Activated T-helper 2 cell treated with anti-CD3 and anti-CD28 coated beads, Interferon-gamma antibody, Interleukin-2, Interleukin-4, amounts not matched to agents 10 μg/mL and 5 μg/mL and 100 μg/mL, durations not matched to agents 14 hours and 24 hours and 36 hours (primary cell): ENCODE measurements around the gene TDRD9. TPM values are rescaled to one million over a fixed set of nuclear protein-coding genes. Genes with fewer than 3 reads are reported as not detected.

Source experiments
- DNase-seq: peaks from one replicate; pipeline ENCODE4 v3.0.0; 2021; ENCODE audit warnings: low spot score
- H3K27ac Mint-ChIP-seq: one replicate; pipeline ENCODE4 v1.8.0; 2021; ENCODE audit warnings: mixed read lengths
- H3K27me3 Mint-ChIP-seq: one replicate; pipeline ENCODE4 v1.8.0; 2021; ENCODE audit warnings: low read depth, mixed read lengths
- H3K36me3 Mint-ChIP-seq: one replicate; pipeline ENCODE4 v1.8.0; 2021; ENCODE audit warnings: low read depth, mixed read lengths
- H3K4me1 Mint-ChIP-seq: one replicate; pipeline ENCODE4 v1.8.0; 2021; ENCODE audit warnings: low read depth, mixed read lengths
- H3K4me3 Mint-ChIP-seq: one replicate; pipeline ENCODE4 v1.8.0; 2021; ENCODE audit warnings: low read depth, mild to moderate bottlenecking, moderate library complexity, mixed read lengths
- H3K9me3 Mint-ChIP-seq: one replicate; pipeline ENCODE4 v1.8.0; 2021; ENCODE audit warnings: mixed read lengths
- intact Hi-C: fragments of 100-400 bp; cut with micrococcal nuclease; formaldehyde crosslinking; loops from one replicate; pipeline ENCODE4 v1.15.1; 2023
- total RNA-seq: library from RNA; stranded (reverse); gene quantifications from 2 replicates; pipeline ENCODE4 v1.2.3, GENCODE V29; 2022

The TDRD9 gene
- total RNA-seq, 1 donor from 2014 or later = not detected

DNA sequence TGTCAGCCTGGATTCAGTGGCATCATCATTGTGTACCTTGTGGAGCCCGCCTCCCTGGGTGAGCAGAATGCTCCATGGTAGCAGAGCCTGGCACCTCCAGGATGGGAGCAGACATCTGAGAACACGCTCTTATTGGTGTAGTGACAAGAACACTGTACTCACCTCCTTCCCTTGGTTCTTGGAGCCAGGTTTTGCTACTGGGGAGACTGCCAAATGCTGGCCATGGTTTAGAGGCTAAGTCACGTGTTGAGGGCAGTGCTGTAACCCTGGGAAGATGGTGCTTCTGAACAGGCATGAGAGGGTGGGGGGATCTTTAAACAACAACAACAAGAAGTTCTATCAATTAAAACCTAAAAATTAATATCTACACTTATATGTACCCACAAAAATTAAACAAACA lies 109.6 kb downstream of the TDRD9 start:
- Mint-ChIP-seq H3K9me3 (no peaks in the 10 kb centered on the region), H3K36me3 (no peaks in the 10 kb centered on the region), H3K27ac (no peak overlapping the region), H3K4me1 (no peaks in the 10 kb centered on the region), H3K4me3 (no peak overlapping the region), H3K27me3 (no peaks in the 10 kb centered on the region)
- DNase-seq = no peak
- intact Hi-C loops = no loop called here

DNA sequence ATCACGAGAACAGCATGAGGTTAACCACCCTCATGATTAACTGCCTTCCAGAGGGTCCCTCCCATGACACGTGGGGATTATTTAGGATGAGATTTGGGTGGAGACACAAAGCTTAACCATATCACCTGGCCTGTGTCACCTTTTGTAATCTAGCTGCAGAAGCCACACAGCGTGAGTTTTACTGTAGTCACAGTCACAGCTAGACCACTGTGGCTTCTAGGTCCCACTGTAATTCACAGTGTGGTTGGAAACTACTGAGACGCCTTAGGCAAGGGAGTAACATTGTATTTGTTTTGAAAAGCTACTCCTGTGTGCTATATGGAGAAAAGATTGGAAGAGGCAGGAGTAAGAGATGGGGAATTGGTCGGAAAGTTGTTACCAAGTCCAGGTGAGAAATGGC lies 111.0 kb downstream of the TDRD9 start:
- DNase-seq = no peak
- H3K9me3 Mint-ChIP-seq = no peaks in the 10 kb centered on the region
- H3K27me3 Mint-ChIP-seq = no peaks in the 10 kb centered on the region
- H3K4me1 Mint-ChIP-seq = no peaks in the 10 kb centered on the region
- H3K36me3 Mint-ChIP-seq = no peaks in the 10 kb centered on the region
- intact Hi-C loops = no loop called here
- H3K27ac Mint-ChIP-seq = no peak overlapping the region
- no peak overlapping the region for H3K4me3 Mint-ChIP-seq

DNA sequence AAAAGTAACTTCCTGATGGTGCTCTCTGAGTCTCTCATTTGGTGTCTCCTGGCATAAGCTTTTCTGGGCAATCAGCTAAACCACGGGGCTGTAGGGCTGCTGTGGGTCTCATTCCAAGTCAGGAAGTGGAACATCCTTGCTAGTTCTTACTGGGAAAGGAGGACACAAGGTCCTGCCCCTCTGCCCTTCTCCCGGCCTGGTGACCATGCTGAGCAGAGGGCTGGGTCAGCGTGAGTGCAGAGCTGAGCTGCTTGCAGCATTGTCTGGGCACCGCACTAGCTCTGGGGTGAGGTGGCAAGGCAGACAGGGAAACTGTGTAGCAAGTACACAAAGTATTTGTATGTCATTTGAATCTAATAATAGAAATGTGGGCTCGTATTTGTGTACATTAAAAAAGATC lies 112.3 kb downstream of the TDRD9 start:
- H3K27ac Mint-ChIP-seq = no peak overlapping the region
- no peaks in the 10 kb centered on the region for H3K4me1 Mint-ChIP-seq
- intact Hi-C loops = no loop called here
- no peak overlapping the region for H3K4me3 Mint-ChIP-seq
- no peaks in the 10 kb centered on the region for H3K36me3 Mint-ChIP-seq
- H3K9me3 Mint-ChIP-seq = no peaks in the 10 kb centered on the region
- no peaks in the 10 kb centered on the region for H3K27me3 Mint-ChIP-seq
- DNase-seq = no peak

DNA sequence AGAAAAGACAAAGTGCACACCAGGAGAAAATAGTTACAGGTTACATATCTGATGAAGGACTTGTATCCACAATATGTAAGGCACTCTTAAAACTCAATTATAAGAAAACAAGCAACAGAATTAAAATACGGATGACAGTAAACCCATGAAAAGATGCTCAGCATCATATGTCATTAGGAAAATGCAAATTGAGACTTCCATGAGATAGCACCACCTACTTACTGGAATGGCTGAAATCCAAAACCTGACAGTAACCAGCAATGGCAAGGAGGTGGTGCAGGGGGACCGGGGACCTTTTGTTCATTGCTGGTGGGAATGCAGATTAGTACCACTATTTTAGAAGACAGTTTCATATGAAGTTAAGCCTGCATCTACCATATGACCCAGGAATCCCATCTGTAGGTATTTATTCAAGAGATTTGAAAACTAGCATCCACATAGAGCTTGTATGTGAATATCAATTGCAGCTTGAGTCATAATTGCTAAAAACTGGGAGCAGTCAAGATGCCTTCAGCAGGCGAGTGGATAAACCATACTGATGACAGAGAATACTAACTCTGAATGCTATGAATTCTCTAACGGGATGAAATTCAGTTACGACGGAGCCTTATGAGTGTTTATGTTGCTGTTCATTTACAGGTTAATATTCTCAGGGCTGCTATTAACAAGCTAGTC lies 113.3 kb downstream of the TDRD9 start:
- no peaks in the 10 kb centered on the region for H3K27me3 Mint-ChIP-seq
- no peaks in the 10 kb centered on the region for H3K36me3 Mint-ChIP-seq
- no peaks in the 10 kb centered on the region for H3K9me3 Mint-ChIP-seq
- intact Hi-C loops = no loop called here
- H3K27ac Mint-ChIP-seq = no peak overlapping the region
- DNase-seq = no peak
- H3K4me1 Mint-ChIP-seq = no peaks in the 10 kb centered on the region
- H3K4me3 Mint-ChIP-seq = no peak overlapping the region

DNA sequence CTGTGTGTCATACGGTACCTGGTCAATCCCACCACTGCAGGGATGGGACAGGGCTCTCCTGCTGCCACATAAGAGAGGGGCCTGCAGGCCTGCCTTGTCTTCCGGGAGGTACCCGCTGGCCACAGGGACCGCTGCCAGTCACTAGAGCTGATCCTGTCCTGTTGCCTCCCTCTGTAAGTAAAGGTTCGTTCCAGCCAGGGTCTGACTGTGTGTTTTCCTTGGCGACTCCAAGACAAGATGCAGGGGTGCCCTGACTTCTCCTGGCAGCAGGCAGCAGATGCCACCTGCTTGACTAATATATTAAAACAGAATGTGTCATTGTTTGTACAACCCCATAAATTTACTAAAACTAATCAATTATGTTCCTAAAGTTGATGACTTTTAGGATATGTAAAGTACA lies 115.8 kb downstream of the TDRD9 start:
- Mint-ChIP-seq H3K4me1 (no peaks in the 10 kb centered on the region), H3K27ac (no peak overlapping the region), H3K36me3 (no peaks in the 10 kb centered on the region), H3K4me3 (no peak overlapping the region), H3K27me3 (no peaks in the 10 kb centered on the region), H3K9me3 (no peaks in the 10 kb centered on the region)
- intact Hi-C loops = no loop called here
- DNase-seq = no peak

DNA sequence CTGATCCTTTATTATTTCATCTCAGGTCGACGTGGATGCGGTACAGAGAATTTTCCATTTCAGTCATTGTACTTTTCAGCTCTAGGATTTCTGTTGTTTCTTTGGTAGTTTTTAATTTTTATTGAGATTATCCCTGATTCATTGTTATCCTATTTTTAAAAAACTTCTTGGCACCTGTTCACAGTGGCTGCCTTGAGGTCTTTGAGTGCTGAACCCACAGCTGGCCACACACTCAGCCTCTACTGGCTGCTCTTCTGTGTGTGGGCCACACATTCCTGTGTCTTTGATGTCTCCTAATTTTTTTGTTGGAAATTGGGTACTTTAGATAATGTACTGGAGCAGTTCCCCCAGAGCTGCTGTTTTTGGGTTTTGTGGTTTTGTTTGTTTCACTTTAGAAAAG lies 119.5 kb downstream of the TDRD9 start:
- Mint-ChIP-seq H3K9me3 (no peaks in the 10 kb centered on the region), H3K27me3 (no peaks in the 10 kb centered on the region), H3K4me1 (no peaks in the 10 kb centered on the region), H3K4me3 (no peak overlapping the region), H3K27ac (no peak overlapping the region), H3K36me3 (no peaks in the 10 kb centered on the region)
- intact Hi-C loops = no loop called here
- DNase-seq = no peak

DNA sequence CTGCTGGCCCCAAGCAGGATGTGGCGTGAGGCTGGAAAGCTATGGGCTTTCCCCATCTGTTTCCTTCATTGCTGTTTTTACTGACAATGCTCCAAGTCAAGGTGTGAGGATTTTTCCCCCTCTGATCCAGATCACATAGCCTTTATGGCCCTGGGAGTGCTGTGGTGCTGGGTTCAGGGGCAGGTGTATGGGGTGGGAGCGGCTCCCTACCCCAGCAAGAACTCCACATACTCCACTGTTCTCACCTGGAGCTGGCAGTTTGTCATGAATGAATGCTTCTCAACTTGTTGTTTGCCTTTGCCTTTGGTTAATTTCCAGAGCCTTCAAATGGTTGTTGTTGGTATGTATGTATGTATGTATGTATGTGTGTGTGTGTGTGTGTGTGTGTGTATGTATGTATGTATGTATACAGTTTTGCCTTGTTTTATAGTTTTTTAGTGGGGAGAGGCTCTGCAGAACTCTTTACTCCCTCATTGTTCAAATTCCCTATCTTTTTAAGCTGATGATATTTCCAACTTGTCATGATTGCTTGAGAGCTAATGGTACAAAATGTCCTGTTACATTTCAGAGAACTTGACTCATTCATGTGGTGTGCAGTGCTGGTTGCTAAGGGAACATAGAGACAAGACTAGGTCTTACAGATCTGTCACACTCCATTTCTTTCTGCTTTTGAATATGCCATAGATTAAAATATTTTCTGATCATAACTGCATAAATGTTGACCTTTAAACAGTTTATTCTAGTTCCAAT lies 120.7 kb downstream of the TDRD9 start:
- intact Hi-C loops = no loop called here
- Mint-ChIP-seq H3K36me3 (no peaks in the 10 kb centered on the region), H3K4me1 (no peaks in the 10 kb centered on the region), H3K27me3 (no peaks in the 10 kb centered on the region), H3K9me3 (no peaks in the 10 kb centered on the region), H3K27ac (no peak overlapping the region), H3K4me3 (no peak overlapping the region)
- DNase-seq = no peak

DNA sequence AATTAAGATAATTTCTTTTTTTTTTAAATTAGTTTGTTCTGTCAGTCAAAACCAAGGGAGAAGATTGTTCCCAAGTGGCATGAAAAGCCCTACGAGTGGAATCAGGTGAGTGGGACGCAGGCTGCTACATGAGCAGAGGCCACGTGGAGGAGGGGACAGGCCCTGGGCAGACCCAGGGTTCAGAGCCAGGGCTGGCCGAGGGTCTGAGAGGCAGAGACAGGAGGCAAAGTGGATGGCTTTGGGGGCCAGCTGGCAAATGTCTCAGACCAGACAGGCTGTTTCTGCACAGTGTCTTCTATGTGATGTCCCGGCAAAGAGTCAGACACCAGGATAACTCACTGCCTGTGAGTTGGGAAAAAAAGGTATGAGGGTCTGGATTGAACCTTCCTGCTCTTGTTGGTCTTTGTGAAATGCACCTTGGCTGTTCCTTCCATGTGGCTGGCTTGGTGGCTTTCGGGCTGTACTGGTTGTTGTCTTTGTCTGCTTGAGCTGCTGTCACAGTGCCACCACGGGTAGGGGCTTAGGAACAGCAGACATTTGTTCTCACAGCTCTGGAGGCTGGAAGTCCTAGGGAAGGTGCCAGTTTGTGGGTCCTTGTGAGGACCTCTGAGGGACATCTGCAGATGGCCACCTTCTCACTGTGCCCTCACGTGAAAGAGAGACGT lies 121.5 kb downstream of the TDRD9 start:
- Mint-ChIP-seq H3K27me3 (no peaks in the 10 kb centered on the region), H3K4me3 (no peak overlapping the region), H3K4me1 (no peaks in the 10 kb centered on the region), H3K9me3 (no peaks in the 10 kb centered on the region), H3K36me3 (no peaks in the 10 kb centered on the region), H3K27ac (no peak overlapping the region)
- intact Hi-C loops = no loop called here
- no peak for DNase-seq

DNA sequence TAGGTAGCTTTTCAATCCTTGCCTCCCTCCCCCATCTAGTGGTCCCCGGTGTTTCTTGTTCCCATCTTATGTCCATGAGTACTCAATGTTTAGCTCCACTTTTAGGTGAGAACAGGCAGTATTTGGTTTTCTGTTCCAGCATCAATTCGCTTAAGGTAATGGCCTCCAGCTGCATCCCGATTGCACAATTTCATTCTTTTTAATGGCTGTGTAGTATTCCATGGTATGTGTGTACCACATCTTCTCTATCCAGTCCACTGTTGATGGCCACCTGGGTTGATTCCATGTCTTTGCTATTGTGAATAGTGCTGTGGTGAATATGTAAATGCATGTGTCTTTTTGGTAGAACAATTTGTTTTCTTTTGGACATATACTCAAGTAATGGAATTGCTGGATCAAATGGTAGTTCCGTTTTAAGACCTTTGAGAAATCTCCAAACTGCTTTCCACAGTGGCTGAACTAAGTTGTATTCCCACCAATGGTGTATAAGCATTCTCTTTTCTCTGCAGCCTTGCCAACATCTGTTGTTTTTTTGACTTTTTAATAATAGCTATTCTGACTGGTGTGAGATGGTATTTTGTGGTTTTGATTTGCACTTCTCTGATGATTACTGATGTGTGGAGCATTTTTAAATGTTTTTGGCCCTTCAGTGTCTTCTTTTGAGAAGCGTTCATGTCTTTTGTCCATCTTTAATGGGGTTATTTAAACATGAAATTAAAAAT lies 123.0 kb downstream of the TDRD9 start:
- Mint-ChIP-seq H3K36me3 (no peaks in the 10 kb centered on the region), H3K9me3 (no peaks in the 10 kb centered on the region), H3K4me3 (no peak overlapping the region), H3K27me3 (peaks cover 3% of the 10 kb centered on the region), H3K4me1 (no peaks in the 10 kb centered on the region), H3K27ac (no peak overlapping the region)
- intact Hi-C loops = no loop called here
- no peak for DNase-seq

DNA sequence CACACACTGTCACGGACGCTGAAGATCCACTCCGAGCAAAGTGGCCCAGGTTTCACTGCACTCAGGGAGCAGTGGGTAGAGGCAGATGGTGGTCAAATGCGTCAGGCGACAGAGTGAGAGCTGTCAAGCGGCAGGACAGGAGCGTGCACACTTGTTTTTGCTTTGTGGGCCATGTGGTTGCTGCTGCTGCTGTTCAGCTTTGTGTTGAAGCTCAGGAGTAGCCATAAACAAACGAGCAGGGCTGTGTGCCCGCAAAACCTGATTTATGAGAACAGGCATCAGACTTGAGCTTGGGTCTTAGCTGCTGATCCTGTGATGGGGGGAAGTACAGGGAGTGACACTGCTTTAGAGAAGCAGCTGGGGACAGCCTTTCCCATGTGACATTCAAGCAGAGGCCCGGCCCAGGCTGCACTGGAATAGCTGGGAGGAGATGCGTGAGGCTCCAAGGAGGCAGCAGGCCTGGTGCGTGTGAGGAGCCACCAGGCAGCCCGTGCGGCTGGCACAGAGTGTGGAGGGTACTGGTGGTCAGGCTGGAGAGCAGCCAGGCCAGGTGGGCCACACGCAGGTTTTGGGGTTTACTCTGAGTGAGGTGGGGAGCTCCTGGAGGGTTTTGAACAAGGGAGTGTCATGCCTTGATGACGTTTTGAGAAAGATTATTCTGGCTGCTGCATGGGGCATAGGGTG lies 126.1 kb downstream of the TDRD9 start:
- Mint-ChIP-seq H3K4me3 (no peak overlapping the region), H3K4me1 (no peaks in the 10 kb centered on the region), H3K27ac (no peak overlapping the region), H3K36me3 (no peaks in the 10 kb centered on the region), H3K9me3 (no peaks in the 10 kb centered on the region), H3K27me3 (peaks cover 11% of the 10 kb centered on the region)
- DNase-seq = no peak
- intact Hi-C loops = no loop called here

DNA sequence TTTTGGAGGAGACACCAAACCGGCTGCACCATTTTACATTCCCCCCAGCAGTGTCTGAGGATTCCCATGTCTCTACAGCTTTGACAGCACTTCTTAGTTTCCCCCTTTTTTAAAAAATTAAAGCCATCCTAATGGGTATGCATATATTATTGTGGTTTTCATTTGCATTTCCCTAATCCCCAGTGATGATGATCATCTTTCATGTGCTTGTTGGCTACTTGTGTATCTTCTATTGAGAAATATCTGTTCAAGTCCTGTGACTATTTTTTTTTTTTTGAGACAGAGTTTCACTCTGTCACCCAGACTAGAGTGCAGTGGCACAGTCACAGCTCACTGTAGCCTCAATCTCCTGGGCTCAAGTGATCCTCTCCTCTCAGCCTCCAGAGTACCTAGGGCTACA lies 134.0 kb downstream of the TDRD9 start:
- H3K4me3 Mint-ChIP-seq = no peak overlapping the region
- intact Hi-C loops = no loop called here
- H3K36me3 Mint-ChIP-seq = no peaks in the 10 kb centered on the region
- H3K9me3 Mint-ChIP-seq = peaks cover 9% of the 10 kb centered on the region
- H3K4me1 Mint-ChIP-seq = no peaks in the 10 kb centered on the region
- H3K27ac Mint-ChIP-seq = no peak overlapping the region
- no peak for DNase-seq
- peaks cover 22% of the 10 kb centered on the region for H3K27me3 Mint-ChIP-seq

DNA sequence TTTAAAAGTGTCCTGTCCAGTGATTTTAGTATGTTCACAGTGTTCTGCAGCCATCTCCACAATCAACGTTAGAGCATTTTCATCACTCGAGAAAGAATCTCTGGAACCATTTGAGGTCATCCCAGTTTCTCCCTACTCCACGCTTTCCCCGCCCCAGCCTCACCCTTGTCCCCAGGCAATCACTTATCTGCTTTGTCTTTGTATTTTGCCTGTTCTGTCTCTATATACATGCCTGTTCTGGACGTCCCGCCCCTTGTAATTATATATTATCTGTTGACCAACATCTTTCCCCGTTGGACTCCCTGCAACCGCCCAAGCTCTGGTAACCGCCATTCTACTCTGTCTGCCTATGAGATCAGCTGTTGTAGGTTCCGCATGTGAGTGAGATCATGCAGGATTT lies 135.7 kb downstream of the TDRD9 start:
- Mint-ChIP-seq H3K9me3 (peaks cover 11% of the 10 kb centered on the region), H3K4me1 (no peaks in the 10 kb centered on the region), H3K36me3 (no peaks in the 10 kb centered on the region), H3K27me3 (peaks cover 18% of the 10 kb centered on the region), H3K4me3 (no peak overlapping the region), H3K27ac (no peak overlapping the region)
- intact Hi-C loops = no loop called here
- no peak for DNase-seq
